Stimulated activated CD4-positive, alpha-beta T cell treated with anti-CD3 and anti-CD28 coated beads, Interleukin-4, amount 100 ng/mL, for 24 hours (primary cell): ENCODE results near the gene SELENBP1.

ENCODE experiments used
- DNase-seq: peaks from one replicate; pipeline ENCODE4 v3.0.0-alpha.2; 2020

SELENBP1 gene

GRCh38 chr1:151342569-151342968, 29.9 kb downstream of the SELENBP1 start:
- no peak for DNase-seq

DNA sequence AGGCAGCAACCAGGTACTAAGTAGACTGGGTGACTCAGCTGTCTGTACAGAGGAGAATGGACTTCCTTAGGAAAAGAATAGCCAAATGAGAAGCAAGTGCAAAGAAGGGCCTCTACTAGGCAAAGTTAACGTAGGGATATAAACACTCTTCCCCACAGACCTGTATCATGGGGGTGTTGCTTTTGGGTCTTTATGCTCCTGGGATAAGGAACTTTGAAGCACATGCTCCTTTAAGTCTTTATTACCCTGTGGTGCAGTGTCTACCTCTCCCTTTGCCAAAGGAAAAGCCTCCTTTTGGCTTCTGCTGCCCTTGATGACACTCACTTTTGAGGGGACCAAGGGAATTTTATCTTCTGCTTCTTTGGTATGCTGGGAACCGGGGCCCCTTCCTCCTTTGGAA, 30.5 kb downstream of the SELENBP1 start:
- DNase-seq = no peak

- DNase-seq = peak; percentile 60
Observed at GRCh38 chr1:151340870-151341754, 31.4 kb downstream of the SELENBP1 start.

GRCh38 chr1:151336556-151336955, 35.9 kb downstream of the SELENBP1 start:
- no peak for DNase-seq

DNA sequence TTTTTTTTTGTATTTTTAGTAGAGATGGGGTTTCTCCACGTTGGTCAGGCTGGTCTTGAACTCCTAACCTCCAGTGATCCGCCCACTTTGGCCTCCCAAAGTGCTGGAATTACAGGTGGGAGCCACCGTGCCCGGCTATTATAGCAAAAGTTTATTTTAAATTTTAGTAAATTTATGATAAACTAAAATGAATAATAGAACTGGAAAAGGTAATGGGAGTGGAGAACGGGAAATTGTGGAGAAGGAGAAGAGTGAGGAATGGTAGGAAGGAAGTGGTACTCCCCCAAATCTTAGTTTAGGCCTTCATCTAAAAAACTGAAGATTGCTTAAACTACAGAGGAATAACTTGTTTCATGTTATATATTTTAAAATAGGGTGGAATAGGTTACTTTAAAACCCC, 37.7 kb downstream of the SELENBP1 start:
- DNase-seq = no peak

DNA sequence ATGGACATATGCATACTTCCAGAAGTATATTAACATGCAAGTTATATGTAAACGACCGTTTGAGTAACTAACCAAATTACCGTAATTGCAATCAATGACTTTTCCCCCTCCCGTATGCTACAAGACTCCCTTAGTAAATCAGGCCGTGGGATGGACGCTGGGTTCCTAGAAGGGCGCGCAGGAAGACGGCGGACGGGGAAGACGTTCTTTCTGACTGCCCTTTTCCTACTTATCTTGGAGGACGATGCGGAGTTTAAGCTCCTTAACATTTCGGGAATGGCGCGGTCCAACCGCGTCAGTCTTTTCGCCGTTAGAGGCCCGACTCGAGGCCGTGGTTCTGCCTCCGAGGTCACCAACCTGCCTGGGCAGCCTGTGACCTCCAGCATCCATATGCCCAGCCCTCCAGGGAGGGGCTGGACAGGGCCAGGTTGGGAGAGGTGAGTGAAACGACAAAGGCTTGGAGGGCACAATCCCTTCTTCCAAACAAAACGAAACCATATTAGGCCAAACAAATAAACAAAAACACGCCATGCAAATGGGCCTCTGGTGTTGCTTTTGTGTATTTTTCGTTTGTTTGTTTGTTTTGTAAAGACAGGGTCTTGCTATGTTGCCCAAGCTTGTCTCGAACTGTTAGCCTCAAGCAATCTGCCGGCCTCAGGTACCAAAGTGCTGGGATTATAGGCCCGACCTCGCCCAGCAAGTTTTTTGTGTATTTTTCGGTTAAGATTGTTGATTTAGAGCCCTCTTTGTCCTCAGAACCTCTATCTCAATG, 44.4 kb downstream of the SELENBP1 start:
- DNase-seq = no peak

- peak; percentile 92 for DNase-seq
Observed at GRCh38 chr1:151327223-151327902, 45.1 kb downstream of the SELENBP1 start, which contains the start of gene PI4KB. Gene PI4KB, minus strand, starts transcription at chr1:151327416. Its CDS starts 10,935 bp downstream, at chr1:151316481.

GRCh38 chr1:151326619-151327222, 45.8 kb downstream of the SELENBP1 start:
- DNase-seq = peak; percentile 68

DNA sequence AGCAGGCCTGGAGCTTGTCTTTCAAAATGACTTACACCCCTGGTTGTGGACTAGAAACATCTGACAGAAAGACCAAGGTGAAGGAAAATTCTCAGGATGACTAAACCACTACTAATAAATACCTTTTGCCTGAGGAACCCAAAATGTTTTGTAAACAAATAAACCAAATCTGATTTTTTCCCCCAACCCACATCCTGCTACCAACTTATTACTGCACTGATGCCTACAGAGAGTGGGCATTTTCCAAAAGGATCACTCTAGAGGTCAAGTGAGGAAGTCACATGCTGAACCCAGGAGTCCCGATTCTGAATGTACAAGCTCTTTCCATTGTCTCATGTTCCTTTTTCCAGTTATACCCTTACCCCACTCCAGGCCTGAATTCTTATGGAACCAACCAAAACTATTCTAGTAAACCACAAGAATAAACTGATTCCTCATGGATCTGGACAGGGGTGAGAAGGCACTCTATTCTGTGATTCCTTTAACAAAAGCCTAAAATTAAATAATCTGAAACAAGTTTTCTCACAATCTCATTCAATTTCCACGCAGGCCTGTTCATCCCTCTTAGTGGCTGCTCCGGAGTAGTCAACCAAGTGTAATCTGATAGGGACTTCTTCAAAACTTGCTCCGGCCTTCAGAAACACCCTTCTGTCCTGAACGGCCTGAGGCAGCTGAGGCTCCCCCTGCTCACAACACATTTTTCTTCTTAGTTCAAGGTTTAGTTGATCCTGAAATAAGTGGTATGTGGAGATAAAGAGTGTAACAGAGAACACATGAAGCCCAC, 46.7 kb downstream of the SELENBP1 start:
- DNase-seq = no peak

- no peak for DNase-seq
Observed at GRCh38 chr1:151325231-151325630, 47.3 kb downstream of the SELENBP1 start.

GRCh38 chr1:151324390-151324930, 48.0 kb downstream of the SELENBP1 start:
- DNase-seq = no peak

DNA sequence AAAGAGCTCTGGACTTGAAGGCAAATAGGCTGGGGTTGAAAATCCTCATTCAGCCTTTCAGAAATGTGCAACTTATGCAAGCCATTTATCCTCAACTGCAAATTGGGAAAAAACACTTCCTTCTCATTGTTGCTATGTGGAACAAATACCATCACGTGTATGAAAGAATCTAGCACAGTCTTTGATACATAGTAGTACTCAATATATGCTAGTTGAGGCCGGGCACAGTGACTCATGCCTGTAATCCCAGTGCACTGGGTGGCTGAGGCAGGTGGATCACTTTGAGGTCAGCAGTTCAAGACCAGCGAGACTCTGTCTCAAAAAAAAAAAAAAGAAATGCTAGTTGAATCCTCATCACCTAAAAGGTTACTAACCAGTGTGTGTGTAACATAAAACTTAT, 53.5 kb downstream of the SELENBP1 start:
- no peak for DNase-seq

DNA sequence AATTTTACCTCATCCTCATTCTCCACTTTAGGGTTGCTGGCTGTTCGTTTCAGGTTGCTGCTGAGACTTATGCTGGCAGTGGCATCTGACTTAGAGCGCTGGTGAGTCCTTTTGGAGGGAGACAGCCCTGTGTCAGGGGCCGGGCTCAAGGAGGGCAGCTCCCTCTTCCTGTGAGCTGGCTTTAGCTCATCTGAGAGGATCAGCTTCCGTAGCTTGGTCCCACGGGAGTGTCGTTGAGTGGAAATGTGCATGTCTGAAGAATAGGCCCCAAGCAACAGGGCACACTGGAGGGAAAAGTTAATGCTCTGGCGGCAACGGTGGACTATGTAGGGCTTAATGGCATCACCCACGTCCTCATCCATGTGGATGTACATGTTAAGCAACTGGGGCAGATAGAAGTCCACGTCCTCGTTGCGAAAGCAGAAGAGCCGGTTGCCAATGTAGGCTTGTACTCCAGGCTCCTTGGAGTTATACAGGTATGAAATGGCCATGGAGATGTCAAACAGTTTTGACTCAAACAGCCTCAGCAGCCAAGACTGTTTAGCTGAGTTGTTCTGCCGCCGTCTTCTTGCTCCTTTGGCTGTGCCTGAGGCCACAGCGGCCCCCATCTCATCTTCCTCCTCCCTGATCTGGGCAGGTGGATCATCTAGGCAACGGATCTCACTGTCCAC, 56.8 kb downstream of the SELENBP1 start:
- DNase-seq = no peak
